Stomach (tissue), 4 donors: ENCODE results near the gene DCLK3.

Experiments
- CTCF ChIP-seq, 7 experiments: fragments of 450-650 bp in 4 of 7; fragments of 200-600 bp in 3 of 7; sonication (generic) in 3 of 7; IDR thresholded peaks; one replicate each; pipeline ENCODE4 v1.5.1; 2016 to 2019; ENCODE audit warnings: antibody characterized with exemption in 7 of 7, control low read depth in 2 of 7, mild to moderate bottlenecking in 1 of 7
- EP300 ChIP-seq: sonication (generic); formaldehyde crosslinking; IDR thresholded peaks from one replicate; pipeline ENCODE4 v1.6.1; 2017; ENCODE audit warnings: antibody characterized with exemption
- POLR2A ChIP-seq, 4 donors: fragments of 450-650 bp; IDR thresholded peaks; one replicate each; pipeline ENCODE4 v1.6.1; 2016; ENCODE audit warnings: antibody characterized with exemption in 4 of 4, control low read depth in 2 of 4, mild to moderate bottlenecking in 1 of 4, moderate library complexity in 1 of 4
- POLR2AphosphoS5 ChIP-seq, 3 donors: sonication (generic); formaldehyde crosslinking; IDR thresholded peaks; one replicate each; pipeline ENCODE4 v1.6.1; 2016; ENCODE audit warnings: antibody characterized with exemption in 3 of 3

- TF ChIP-seq CTCF (IDR thresholded peaks at IDR 0.05): no peak
- no peak for TF ChIP-seq POLR2A (IDR thresholded peaks at IDR 0.05)
- TF ChIP-seq EP300: no peak
- no peak for TF ChIP-seq POLR2AphosphoS5 (IDR thresholded peaks at IDR 0.05)
These were observed 2.6 kb downstream of the DCLK3 start for GRCh38 chr3:36761779-36762178.
